Stomach (tissue), 9 donors: ENCODE data around the gene ASB16. TPM values are rescaled to one million over a fixed set of nuclear protein-coding genes. Genes with fewer than 3 reads are reported as not detected.

ENCODE experiments used
- DNase-seq, 2 donors: peaks; one replicate each; pipeline versions ENCODE4 v3.0.0 to v3.0.0-alpha.2; 2013 to 2019
- H3K27ac ChIP-seq, 5 donors: fragments of 200-600 bp in 4 of 5; sonication (generic) in 4 of 5; one replicate each; pipeline ENCODE4 v1.5.1; 2013 to 2019; ENCODE audit warnings: mild to moderate bottlenecking in 1 of 5, moderate library complexity in 1 of 5
- H3K27me3 ChIP-seq, 3 donors: fragments of 200-600 bp; sonication (generic); one replicate each; pipeline ENCODE4 v1.5.1; 2017 to 2019; ENCODE audit warnings: mixed run types in 1 of 3
- H3K36me3 ChIP-seq, 4 donors: fragments of 200-600 bp; sonication (generic); 1 replicate in 3 of 4; 2 replicates in 1 of 4; pipeline ENCODE4 v1.5.1; 2016 to 2019
- H3K4me1 ChIP-seq, 4 donors: fragments of 200-600 bp; sonication (generic); one replicate each; pipeline ENCODE4 v1.5.1; 2016 to 2019
- H3K4me3 ChIP-seq, 4 donors: fragments of 200-600 bp; sonication (generic) in 3 of 4; one replicate each; pipeline ENCODE4 v1.5.1; 2016 to 2019; ENCODE audit warnings: mild to moderate bottlenecking in 1 of 4
- H3K9me3 ChIP-seq, 4 donors: fragments of 200-600 bp; sonication (generic); one replicate each; pipeline ENCODE4 v1.5.1; 2016 to 2019
- EP300 ChIP-seq: sonication (generic); formaldehyde crosslinking; IDR thresholded peaks from one replicate; pipeline ENCODE4 v1.6.1; 2017; ENCODE audit warnings: antibody characterized with exemption
- POLR2A ChIP-seq, 4 donors: fragments of 450-650 bp; IDR thresholded peaks; one replicate each; pipeline ENCODE4 v1.6.1; 2016; ENCODE audit warnings: antibody characterized with exemption in 4 of 4, control low read depth in 2 of 4, mild to moderate bottlenecking in 1 of 4, moderate library complexity in 1 of 4
- POLR2AphosphoS5 ChIP-seq, 3 donors: sonication (generic); formaldehyde crosslinking; IDR thresholded peaks; one replicate each; pipeline ENCODE4 v1.6.1; 2016; ENCODE audit warnings: antibody characterized with exemption in 3 of 3
- WGBS, 5 donors: extraction: QIAGEN DNeasy Blood & Tissue Kit in 3 of 5; methylation state at CpG; one replicate each; pipeline versions ENCODE4 v1.1.5 to v1.1.7; 2013 to 2018; 5-methylcytosine and 5-hydroxymethylcytosine counted together
- intact Hi-C: fragments of 100-400 bp; cut with DNase I; formaldehyde crosslinking; loops from one replicate; pipeline ENCODE4 v1.15.1; 2023; ENCODE audit warnings: low total_unique reads
- polyA plus RNA-seq, 3 donors: library from polyadenylated mRNA; stranded (reverse); fragments of 200-250 nt; gene quantifications; one replicate each; pipeline ENCODE4 v1.2.3, GENCODE V29; 2013
- total RNA-seq, 5 donors: library from RNA; depleted of rRNA; stranded (reverse); fragments of >200 nt; gene quantifications; one replicate each; pipeline versions ENCODE4 v1.1.0 to v1.2.3, GENCODE V29; 2014 to 2016
- TF ChIP-seq, protein P1 (sequence below), 7 experiments: fragments of 450-650 bp in 4 of 7; fragments of 200-600 bp in 3 of 7; sonication (generic) in 3 of 7; IDR thresholded peaks; one replicate each; pipeline ENCODE4 v1.5.1; 2016 to 2019; ENCODE audit warnings: antibody characterized with exemption in 7 of 7, control low read depth in 2 of 7, mild to moderate bottlenecking in 1 of 7
- donor health status: healthy with polysubstance abuse.
- donor health status: Bipolar disorder and iron deficiency.
- donor health status: healthy.

ASB16 gene
- total and polyA plus RNA-seq, 8 donors, result 0.30 to 0.73 (median 0.31) TPM; not detected in 5

GRCh38 chr17:44212507-44213402 is 42.3 kb downstream of the ASB16 start:
- Histone ChIP-seq H3K36me3 (peaks cover 51 to 87% (median 84%) of the 10 kb centered on the region in 4 donors), H3K4me1 (peaks cover 27 to 76% (median 44%) of the 10 kb centered on the region in 4 donors), H3K27me3 (no peaks in the 10 kb centered on the region), H3K9me3 (no peaks in the 10 kb centered on the region), H3K4me3 (no peak overlapping the region), H3K27ac (no peak overlapping the region)
- 68 to 81% (median 75%) methylated on average over 13 to 31 of the region's 31 CpGs for WGBS, 5 donors
- intact Hi-C loops, result loop anchor here (5.0 kb wide), 1 partner anchor 110 kb away; the partner anchor contains the start of gene SLC25A39
- TF ChIP-seq POLR2A (IDR thresholded peaks at IDR 0.05) (no peak), POLR2AphosphoS5 (IDR thresholded peaks at IDR 0.05) (no peak)
- TF ChIP-seq, protein P1, sequence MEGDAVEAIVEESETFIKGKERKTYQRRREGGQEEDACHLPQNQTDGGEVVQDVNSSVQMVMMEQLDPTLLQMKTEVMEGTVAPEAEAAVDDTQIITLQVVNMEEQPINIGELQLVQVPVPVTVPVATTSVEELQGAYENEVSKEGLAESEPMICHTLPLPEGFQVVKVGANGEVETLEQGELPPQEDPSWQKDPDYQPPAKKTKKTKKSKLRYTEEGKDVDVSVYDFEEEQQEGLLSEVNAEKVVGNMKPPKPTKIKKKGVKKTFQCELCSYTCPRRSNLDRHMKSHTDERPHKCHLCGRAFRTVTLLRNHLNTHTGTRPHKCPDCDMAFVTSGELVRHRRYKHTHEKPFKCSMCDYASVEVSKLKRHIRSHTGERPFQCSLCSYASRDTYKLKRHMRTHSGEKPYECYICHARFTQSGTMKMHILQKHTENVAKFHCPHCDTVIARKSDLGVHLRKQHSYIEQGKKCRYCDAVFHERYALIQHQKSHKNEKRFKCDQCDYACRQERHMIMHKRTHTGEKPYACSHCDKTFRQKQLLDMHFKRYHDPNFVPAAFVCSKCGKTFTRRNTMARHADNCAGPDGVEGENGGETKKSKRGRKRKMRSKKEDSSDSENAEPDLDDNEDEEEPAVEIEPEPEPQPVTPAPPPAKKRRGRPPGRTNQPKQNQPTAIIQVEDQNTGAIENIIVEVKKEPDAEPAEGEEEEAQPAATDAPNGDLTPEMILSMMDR (IDR thresholded peaks at IDR 0.05), result no peak
- no peak for DNase-seq

GRCh38 chr17:44213403-44214229 is 43.1 kb downstream of the ASB16 start:
- TF ChIP-seq, protein P1 (IDR thresholded peaks at IDR 0.05), result no peak
- no peak for TF ChIP-seq POLR2A (IDR thresholded peaks at IDR 0.05)
- TF ChIP-seq EP300, result no peak
- no peak for TF ChIP-seq POLR2AphosphoS5 (IDR thresholded peaks at IDR 0.05)
- Histone ChIP-seq H3K9me3 (no peaks in the 10 kb centered on the region), H3K4me1 (peaks cover 31 to 76% (median 50%) of the 10 kb centered on the region in 4 donors), H3K36me3 (peaks cover 42 to 79% (median 75%) of the 10 kb centered on the region in 4 donors), H3K27me3 (no peaks in the 10 kb centered on the region), H3K4me3 (no peak overlapping the region), H3K27ac (no peak overlapping the region)
- intact Hi-C loops, result loop anchor here (5.0 kb wide), 1 partner anchor 109 kb away; the partner anchor contains the start of gene SLC25A39
- peak in 1 of 2 donors; percentile 1 for DNase-seq
- WGBS, 5 donors, result 84 to 87% (median 86%) methylated on average over 13 to 15 of the region's 15 CpGs

- intact Hi-C loops, result loop anchor here (5.0 kb wide), 1 partner anchor 108 kb away; the partner anchor contains the start of gene SLC25A39
- H3K27ac ChIP-seq, result no peak overlapping the region
- peaks cover 31 to 72% (median 50%) of the 10 kb centered on the region in 4 donors for H3K4me1 ChIP-seq
- WGBS, 5 donors, result 91 to 100% (median 97%) methylated on average over 1 of the region's 1 CpG
- DNase-seq, result no peak
- TF ChIP-seq, protein P1 (IDR thresholded peaks at IDR 0.05), result no peak
- no peak overlapping the region for H3K4me3 ChIP-seq
- no peaks in the 10 kb centered on the region for H3K9me3 ChIP-seq
- H3K27me3 ChIP-seq, result no peaks in the 10 kb centered on the region
- peaks cover 37 to 73% (median 70%) of the 10 kb centered on the region in 4 donors for H3K36me3 ChIP-seq
Measured at GRCh38 chr17:44214230-44214494, 43.7 kb downstream of the ASB16 start.

DNA sequence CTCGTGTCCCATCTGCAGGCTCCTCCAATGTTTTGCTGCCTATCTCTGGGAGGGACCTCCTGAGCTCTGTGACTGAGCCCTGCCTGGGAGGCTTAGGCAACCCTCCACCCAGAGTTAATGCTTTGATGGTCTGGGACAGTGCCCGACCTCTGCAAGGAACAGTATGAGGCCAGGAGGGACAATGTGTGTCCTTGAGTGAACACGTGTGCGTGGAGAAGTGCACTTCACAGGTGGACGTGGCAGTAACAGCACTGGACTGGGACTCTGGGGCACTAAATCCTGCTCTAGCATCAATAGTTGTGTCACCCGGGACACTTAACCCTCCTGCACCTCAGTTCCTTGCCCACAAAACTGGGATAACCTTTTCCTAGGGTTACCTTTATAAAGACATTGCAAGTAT is 44.4 kb downstream of the ASB16 start:
- Histone ChIP-seq H3K27ac (no peak overlapping the region), H3K36me3 (peaks cover 29 to 66% (median 63%) of the 10 kb centered on the region in 4 donors), H3K4me3 (no peak overlapping the region), H3K4me1 (peaks cover 31 to 64% (median 47%) of the 10 kb centered on the region in 4 donors), H3K9me3 (no peaks in the 10 kb centered on the region), H3K27me3 (no peaks in the 10 kb centered on the region)
- intact Hi-C loops, result loop anchor here (5.0 kb wide), 1 partner anchor 107 kb away; the partner anchor contains the start of gene SLC25A39
- 88 to 93% (median 90%) methylated on average over 6 of the region's 6 CpGs for WGBS, 5 donors
- peak in 1 of 2 donors; percentile 1 for DNase-seq
- TF ChIP-seq EP300 (no peak), POLR2AphosphoS5 (IDR thresholded peaks at IDR 0.05) (no peak), POLR2A (IDR thresholded peaks at IDR 0.05) (no peak)
- TF ChIP-seq, protein P1 (IDR thresholded peaks at IDR 0.05), result no peak
